Lower leg skin (tissue), 3 donors: Measurements from ENCODE around the gene HIC1.

Source experiments
- POLR2A ChIP-seq, 2 donors: fragments of 450-650 bp; IDR thresholded peaks; one replicate each; pipeline ENCODE4 v1.6.1; 2016 to 2017; ENCODE audit warnings: antibody characterized with exemption in 2 of 2, mild to moderate bottlenecking in 1 of 2, moderate library complexity in 1 of 2
- TF ChIP-seq, protein P1 (sequence below), 3 donors: fragments of 450-650 bp; IDR thresholded peaks; one replicate each; pipeline ENCODE4 v1.5.1; 2016; ENCODE audit warnings: antibody characterized with exemption in 3 of 3, mild to moderate bottlenecking in 3 of 3, moderate library complexity in 2 of 3

DNA sequence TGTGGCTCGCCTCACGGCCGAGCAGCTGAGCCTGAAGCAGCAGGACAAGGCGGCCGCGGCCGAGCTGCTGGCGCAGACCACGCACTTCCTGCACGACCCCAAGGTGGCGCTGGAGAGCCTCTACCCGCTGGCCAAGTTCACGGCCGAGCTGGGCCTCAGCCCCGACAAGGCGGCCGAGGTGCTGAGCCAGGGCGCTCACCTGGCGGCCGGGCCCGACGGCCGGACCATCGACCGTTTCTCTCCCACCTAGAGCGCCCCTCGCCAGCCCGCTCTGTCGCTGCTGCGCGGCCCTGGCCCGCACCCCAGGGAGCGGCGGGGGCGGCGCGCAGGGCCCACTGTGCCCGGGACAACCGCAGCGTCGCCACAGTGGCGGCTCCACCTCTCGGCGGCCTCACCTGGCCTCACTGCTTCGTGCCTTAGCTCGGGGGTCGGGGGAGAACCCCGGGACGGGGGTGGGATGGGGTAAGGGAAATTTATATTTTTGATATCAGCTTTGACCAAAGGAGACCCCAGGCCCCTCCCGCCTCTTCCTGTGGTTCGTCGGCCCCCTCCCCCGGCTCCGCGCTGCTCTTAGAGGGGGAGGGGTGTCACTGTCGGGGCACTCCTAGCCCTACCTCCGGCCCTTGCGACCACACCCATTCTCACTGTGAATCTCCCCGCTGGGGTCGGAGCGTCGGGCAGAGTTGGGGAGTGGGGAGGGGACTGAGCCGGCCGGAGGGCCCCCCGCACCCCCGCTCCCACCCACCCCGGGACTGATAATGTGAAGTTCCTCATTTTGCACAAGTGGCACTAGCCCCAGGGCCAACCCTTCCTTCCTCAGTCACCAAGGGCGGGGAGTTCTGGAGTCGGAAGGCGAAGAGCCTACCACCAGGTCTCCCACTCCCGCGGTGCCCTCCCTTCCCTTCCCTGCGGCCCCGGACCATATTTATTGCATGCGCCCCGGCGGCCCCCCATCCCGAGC, 4.0 kb downstream of the HIC1 start:
- TF ChIP-seq, protein P1, sequence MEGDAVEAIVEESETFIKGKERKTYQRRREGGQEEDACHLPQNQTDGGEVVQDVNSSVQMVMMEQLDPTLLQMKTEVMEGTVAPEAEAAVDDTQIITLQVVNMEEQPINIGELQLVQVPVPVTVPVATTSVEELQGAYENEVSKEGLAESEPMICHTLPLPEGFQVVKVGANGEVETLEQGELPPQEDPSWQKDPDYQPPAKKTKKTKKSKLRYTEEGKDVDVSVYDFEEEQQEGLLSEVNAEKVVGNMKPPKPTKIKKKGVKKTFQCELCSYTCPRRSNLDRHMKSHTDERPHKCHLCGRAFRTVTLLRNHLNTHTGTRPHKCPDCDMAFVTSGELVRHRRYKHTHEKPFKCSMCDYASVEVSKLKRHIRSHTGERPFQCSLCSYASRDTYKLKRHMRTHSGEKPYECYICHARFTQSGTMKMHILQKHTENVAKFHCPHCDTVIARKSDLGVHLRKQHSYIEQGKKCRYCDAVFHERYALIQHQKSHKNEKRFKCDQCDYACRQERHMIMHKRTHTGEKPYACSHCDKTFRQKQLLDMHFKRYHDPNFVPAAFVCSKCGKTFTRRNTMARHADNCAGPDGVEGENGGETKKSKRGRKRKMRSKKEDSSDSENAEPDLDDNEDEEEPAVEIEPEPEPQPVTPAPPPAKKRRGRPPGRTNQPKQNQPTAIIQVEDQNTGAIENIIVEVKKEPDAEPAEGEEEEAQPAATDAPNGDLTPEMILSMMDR (IDR thresholded peaks at IDR 0.05): no peak
- no peak for TF ChIP-seq POLR2A (IDR thresholded peaks at IDR 0.05)
